ENCODE results near the gene GPR137C. TPM values are rescaled to one million over a fixed set of nuclear protein-coding genes. Genes with fewer than 3 reads are reported as not detected.

GPR137C gene
- total and polyA plus RNA-seq, 2 donors, result 0.52 to 14.0 TPM

GRCh38 chr14:52596861-52597260 is 44.2 kb downstream of the GPR137C start:
- WGBS, result 87% methylated on average over 5 of the region's 5 CpGs
- no peaks in the 10 kb centered on the region for H3K4me1 ChIP-seq (ENCODE audit: insufficient read depth)

DNA sequence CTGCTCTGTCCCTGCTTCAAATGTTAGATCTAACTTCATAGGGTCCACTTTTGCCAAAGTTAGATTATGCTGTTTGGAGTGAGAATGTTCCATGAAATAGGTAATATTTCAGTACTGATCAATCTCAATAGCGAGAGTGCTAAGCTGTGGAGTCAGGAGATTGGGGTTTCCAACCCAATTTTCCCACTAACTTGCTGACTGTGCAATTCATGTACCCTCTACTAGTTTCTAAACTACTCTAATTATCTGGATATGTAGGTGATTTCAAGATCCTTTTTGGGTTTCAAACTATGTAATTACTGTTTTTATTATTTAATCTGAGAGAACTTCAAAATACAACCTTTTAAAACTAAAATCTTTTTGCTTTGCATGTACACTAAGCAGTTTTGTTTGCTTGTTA is 45.9 kb downstream of the GPR137C start:
- no peak for DNase-seq (ENCODE audit: extremely low spot score)
- H3K36me3 ChIP-seq (ENCODE audit: insufficient read depth), result no peaks in the 10 kb centered on the region
- WGBS, result 93% methylated on average over 1 of the region's 1 CpG
- H3K4me3 ChIP-seq (ENCODE audit: low read depth, low read length), result no peak overlapping the region
- no peaks in the 10 kb centered on the region for H3K4me1 ChIP-seq (ENCODE audit: insufficient read depth)
- H3K27ac ChIP-seq (ENCODE audit: low read depth), result no peak overlapping the region

More at GRCh38 chr14:52596861-52597260, 44.2 kb downstream of the GPR137C start:
- H3K4me3 ChIP-seq (ENCODE audit: low read depth, low read length), result no peak overlapping the region
- H3K27ac ChIP-seq (ENCODE audit: low read depth), result no peak overlapping the region
- DNase-seq (ENCODE audit: extremely low spot score), result no peak
- H3K36me3 ChIP-seq (ENCODE audit: insufficient read depth), result no peaks in the 10 kb centered on the region

DNA sequence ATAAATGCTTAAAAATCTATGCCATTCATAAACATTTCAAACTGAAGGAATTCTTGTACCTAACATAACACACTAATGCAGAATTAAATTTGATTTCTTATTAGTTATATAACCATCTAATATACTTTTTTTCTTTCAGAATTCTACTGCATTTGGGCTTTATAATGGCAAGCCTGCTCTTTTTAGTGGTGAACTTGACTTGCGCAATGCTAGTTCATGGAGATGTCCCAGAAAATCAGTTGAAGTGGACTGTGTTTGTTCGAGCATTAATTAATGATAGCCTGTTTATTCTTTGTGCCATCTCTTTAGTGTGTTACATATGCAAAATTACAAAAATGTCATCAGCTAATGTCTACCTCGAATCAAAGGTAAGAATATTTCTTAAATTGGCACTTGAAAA is 47.3 kb downstream of the GPR137C start:
- no peak overlapping the region for H3K4me3 ChIP-seq (ENCODE audit: low read depth, low read length)
- WGBS, result 96% methylated on average over 3 of the region's 3 CpGs
- no peak overlapping the region for H3K27ac ChIP-seq (ENCODE audit: low read depth)
- no peaks in the 10 kb centered on the region for H3K36me3 ChIP-seq (ENCODE audit: insufficient read depth)
- DNase-seq (ENCODE audit: extremely low spot score), result no peak
- no peaks in the 10 kb centered on the region for H3K4me1 ChIP-seq (ENCODE audit: insufficient read depth)

GRCh38 chr14:52602131-52602530 is 49.5 kb downstream of the GPR137C start:
- no peak overlapping the region for H3K4me3 ChIP-seq (ENCODE audit: low read depth, low read length)
- 78% methylated on average over 1 of the region's 1 CpG for WGBS
- no peaks in the 10 kb centered on the region for H3K36me3 ChIP-seq (ENCODE audit: insufficient read depth)
- DNase-seq (ENCODE audit: extremely low spot score), result no peak
- no peak overlapping the region for H3K27ac ChIP-seq (ENCODE audit: low read depth)
- H3K4me1 ChIP-seq (ENCODE audit: insufficient read depth), result no peaks in the 10 kb centered on the region

DNA sequence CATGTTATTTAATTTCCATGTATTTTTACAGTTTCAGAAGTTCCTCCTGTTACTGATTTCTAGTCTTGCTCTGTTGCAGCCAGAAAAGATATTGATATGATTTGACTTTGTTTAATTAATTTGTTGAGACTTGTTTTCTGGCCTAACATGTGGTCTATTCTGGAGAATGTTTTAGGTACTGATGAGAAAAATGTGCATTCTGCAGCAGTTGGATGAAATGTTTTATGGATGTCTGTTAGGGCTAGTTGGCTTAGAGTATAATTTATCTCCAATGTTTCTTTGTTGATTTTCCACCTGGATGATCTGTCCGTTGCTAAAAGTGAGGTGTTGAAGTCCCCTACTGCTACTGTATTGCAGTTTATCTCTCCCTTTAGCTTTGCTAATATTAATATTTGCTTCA is 54.4 kb downstream of the GPR137C start:
- DNase-seq (ENCODE audit: extremely low spot score), result no peak
- Histone ChIP-seq H3K4me3 (ENCODE audit: low read depth, low read length) (no peak overlapping the region), H3K36me3 (ENCODE audit: insufficient read depth) (no peaks in the 10 kb centered on the region), H3K27ac (ENCODE audit: low read depth) (no peak overlapping the region), H3K4me1 (ENCODE audit: insufficient read depth) (no peaks in the 10 kb centered on the region)
- WGBS, result 66% methylated on average over 1 of the region's 1 CpG

DNA sequence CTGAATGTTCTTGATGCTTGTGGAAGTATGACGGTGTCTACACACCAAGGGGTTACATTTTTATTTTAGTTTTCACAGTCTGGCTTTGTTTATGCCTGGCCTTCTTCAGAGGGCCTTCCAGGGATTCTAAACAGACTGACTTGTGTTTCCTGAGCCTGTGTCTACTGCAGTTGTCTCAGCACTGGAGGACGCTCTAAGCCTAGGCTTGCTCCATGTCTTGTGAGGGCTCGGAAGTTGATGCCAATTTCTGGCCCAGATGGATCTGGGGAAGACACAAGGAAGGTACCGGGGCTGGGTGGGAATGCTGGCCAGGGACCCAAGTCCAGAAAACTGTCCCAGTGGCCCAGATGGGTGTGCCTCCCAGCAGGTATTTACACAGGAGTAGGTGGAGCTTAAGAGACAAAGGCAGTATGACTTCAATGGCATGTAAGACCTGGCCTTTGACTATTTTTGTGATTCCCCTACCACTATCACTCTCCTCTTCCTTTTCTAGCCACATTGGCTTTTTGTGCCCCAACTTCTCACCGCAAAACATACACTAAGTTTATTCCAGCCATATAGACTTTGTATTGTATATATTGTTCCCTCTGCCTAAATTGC is 56.9 kb downstream of the GPR137C start:
- Histone ChIP-seq H3K4me1 (ENCODE audit: insufficient read depth) (no peaks in the 10 kb centered on the region), H3K36me3 (ENCODE audit: insufficient read depth) (no peaks in the 10 kb centered on the region), H3K27ac (ENCODE audit: low read depth) (no peak overlapping the region), H3K4me3 (ENCODE audit: low read depth, low read length) (no peak overlapping the region)
- DNase-seq (ENCODE audit: extremely low spot score), result no peak
- WGBS, result 93% methylated on average over 5 of the region's 5 CpGs

DNA sequence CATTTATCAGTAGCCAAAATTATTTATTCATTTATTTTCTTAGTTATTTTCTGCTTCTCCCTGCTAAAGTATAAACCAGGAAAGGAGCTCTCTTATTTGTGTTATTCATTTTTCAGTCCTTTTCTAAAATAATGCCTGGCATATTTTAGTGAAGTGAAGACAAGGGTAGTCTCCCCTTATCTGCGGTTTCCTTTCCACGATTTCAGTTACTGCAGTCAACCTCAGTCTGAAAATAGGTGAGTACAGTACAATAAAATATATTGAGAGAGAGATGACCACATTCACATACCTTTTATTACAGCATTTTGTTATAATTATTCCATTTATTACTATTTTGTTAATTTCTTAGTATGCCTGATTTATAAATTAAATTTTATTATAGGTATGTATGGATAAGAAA is 57.6 kb downstream of the GPR137C start:
- no peak for DNase-seq (ENCODE audit: extremely low spot score)
- Histone ChIP-seq H3K27ac (ENCODE audit: low read depth) (no peak overlapping the region), H3K4me1 (ENCODE audit: insufficient read depth) (no peaks in the 10 kb centered on the region), H3K36me3 (ENCODE audit: insufficient read depth) (no peaks in the 10 kb centered on the region), H3K4me3 (ENCODE audit: low read depth, low read length) (no peak overlapping the region)
- 82% methylated on average over 2 of the region's 2 CpGs for WGBS

GRCh38 chr14:52618602-52619001 is 66.0 kb downstream of the GPR137C start:
- no peaks in the 10 kb centered on the region for H3K4me1 ChIP-seq (ENCODE audit: insufficient read depth)
- no peak overlapping the region for H3K4me3 ChIP-seq (ENCODE audit: low read depth, low read length)
- H3K27ac ChIP-seq (ENCODE audit: low read depth), result no peak overlapping the region
- WGBS, result 76% methylated on average over 3 of the region's 3 CpGs
- no peaks in the 10 kb centered on the region for H3K36me3 ChIP-seq (ENCODE audit: insufficient read depth)
- DNase-seq (ENCODE audit: extremely low spot score), result no peak

DNA sequence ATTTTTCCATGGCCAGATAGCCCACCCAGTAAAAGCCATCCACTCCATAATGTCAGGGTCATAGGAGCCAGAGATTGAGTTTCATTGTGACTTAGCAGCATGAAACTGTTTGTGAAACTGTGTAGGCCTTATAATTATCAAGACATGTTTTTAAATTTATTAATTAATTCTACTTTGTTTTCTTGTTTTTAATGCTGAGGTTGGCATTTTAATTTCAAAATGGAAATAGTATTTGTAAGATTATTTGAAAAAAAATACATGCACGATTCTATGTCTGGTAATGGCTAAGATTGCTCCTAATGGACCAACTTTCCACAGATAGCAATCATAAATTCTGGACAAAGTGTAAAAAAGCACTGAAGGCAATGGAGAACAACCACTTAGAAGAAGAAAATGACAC is 67.1 kb downstream of the GPR137C start:
- Histone ChIP-seq H3K27ac (ENCODE audit: low read depth) (no peak overlapping the region), H3K4me1 (ENCODE audit: insufficient read depth) (no peaks in the 10 kb centered on the region), H3K4me3 (ENCODE audit: low read depth, low read length) (no peak overlapping the region), H3K36me3 (ENCODE audit: insufficient read depth) (no peaks in the 10 kb centered on the region)
- no peak for DNase-seq (ENCODE audit: extremely low spot score)
- 100% methylated on average over 1 of the region's 1 CpG for WGBS

GRCh38 chr14:52640137-52640536 is 87.5 kb downstream of the GPR137C start:
- Histone ChIP-seq H3K4me1 (ENCODE audit: insufficient read depth) (no peaks in the 10 kb centered on the region), H3K27ac (ENCODE audit: low read depth) (no peak overlapping the region), H3K36me3 (ENCODE audit: insufficient read depth) (peaks cover 6% of the 10 kb centered on the region), H3K4me3 (ENCODE audit: low read depth, low read length) (no peak overlapping the region)
- 98% methylated on average over 4 of the region's 4 CpGs for WGBS
- no peak for DNase-seq (ENCODE audit: extremely low spot score)

DNA sequence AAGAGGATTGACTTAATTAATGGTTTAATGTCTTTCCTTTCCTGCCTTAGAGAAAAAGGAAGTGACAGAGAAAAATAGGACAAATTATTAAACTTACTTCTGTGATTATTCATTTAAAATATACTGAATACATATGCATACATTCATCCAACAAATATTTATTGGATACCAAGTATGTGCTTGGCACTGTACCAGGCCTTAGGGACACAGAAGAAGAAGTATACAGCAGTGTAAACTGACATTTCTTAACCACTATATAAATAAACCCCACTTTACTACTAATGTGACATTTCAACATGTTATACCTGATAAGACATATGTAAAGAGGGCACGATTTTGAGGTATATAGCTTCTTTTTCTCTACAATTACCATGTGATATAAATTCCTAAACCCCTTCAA is 89.1 kb downstream of the GPR137C start:
- 88% methylated on average over 1 of the region's 1 CpG for WGBS
- Histone ChIP-seq H3K4me1 (ENCODE audit: insufficient read depth) (no peaks in the 10 kb centered on the region), H3K36me3 (ENCODE audit: insufficient read depth) (peaks cover 6% of the 10 kb centered on the region)

GRCh38 chr14:52649511-52649910 is 96.9 kb downstream of the GPR137C start:
- WGBS, result 97% methylated on average over 1 of the region's 1 CpG
- Histone ChIP-seq H3K36me3 (ENCODE audit: insufficient read depth) (no peaks in the 10 kb centered on the region), H3K4me1 (ENCODE audit: insufficient read depth) (no peaks in the 10 kb centered on the region), H3K27ac (ENCODE audit: low read depth) (no peak overlapping the region), H3K4me3 (ENCODE audit: low read depth, low read length) (no peak overlapping the region)
- no peak for DNase-seq (ENCODE audit: extremely low spot score)

More for the DNA sequence above, 89.1 kb downstream of the GPR137C start:
- no peak for DNase-seq (ENCODE audit: extremely low spot score)
- Histone ChIP-seq H3K4me3 (ENCODE audit: low read depth, low read length) (no peak overlapping the region), H3K27ac (ENCODE audit: low read depth) (no peak overlapping the region)

DNA sequence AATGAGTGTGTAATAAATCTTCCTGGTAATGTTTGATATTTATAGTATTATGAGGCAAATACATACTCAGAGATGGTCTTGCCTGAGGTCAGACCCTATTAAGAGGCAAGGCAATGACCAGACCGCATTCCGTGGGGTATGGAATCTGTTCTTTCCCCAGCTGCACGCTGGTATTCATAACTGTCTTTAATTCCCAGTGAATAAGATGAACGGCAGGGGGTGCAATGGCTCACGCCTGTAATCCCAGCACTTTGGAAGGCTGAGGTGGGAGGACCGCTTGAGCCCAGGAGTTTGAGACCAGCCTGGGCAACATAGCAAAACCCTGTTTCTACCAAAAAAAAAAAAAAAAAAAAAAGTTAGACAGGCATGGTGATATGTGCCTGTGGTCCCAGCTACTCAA is 98.1 kb downstream of the GPR137C start:
- no peaks in the 10 kb centered on the region for H3K36me3 ChIP-seq (ENCODE audit: insufficient read depth)
- H3K27ac ChIP-seq (ENCODE audit: low read depth), result no peak overlapping the region
- 76% methylated on average over 6 of the region's 6 CpGs for WGBS
- DNase-seq (ENCODE audit: extremely low spot score), result no peak
- no peak overlapping the region for H3K4me3 ChIP-seq (ENCODE audit: low read depth, low read length)
- H3K4me1 ChIP-seq (ENCODE audit: insufficient read depth), result no peaks in the 10 kb centered on the region

- H3K4me3 ChIP-seq (ENCODE audit: low read depth, low read length), result no peak overlapping the region
- no peaks in the 10 kb centered on the region for H3K4me1 ChIP-seq (ENCODE audit: insufficient read depth)
- peaks cover 3% of the 10 kb centered on the region for H3K36me3 ChIP-seq (ENCODE audit: insufficient read depth)
- H3K27ac ChIP-seq (ENCODE audit: low read depth), result no peak overlapping the region
- DNase-seq (ENCODE audit: extremely low spot score), result no peak
Observed at GRCh38 chr14:52656905-52657304, 104.3 kb downstream of the GPR137C start.

DNA sequence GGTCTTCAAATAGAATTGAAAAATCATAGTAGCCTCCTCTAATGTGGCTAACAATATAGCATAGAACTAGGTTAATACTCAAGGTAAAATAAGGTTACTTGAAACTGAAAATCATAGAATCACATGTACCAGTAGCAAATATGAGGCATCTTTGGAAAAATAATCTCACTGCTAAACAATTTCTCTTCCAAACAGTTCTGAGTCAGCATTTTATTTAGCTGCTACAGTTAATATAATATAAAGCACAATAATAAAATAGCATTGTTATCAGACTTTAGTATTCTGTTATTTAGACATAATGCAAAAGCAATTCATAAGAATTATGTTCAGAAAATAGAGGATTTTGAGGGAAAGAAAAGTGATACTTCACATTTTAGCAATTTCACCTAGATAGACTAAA is 107.7 kb downstream of the GPR137C start:
- peaks cover 3% of the 10 kb centered on the region for H3K36me3 ChIP-seq (ENCODE audit: insufficient read depth)
- H3K27ac ChIP-seq (ENCODE audit: low read depth), result no peak overlapping the region
- DNase-seq (ENCODE audit: extremely low spot score), result no peak
- H3K4me3 ChIP-seq (ENCODE audit: low read depth, low read length), result no peak overlapping the region
- H3K4me1 ChIP-seq (ENCODE audit: insufficient read depth), result no peaks in the 10 kb centered on the region
